Subcutaneous adipose tissue (tissue), 4 donors: ENCODE measurements around the gene TMEM69. TPM values are rescaled to one million over a fixed set of nuclear protein-coding genes. Genes with fewer than 3 reads are reported as not detected.

Experiments used
- total RNA-seq, 4 donors: library from RNA; depleted of rRNA; stranded (reverse); fragments of >200 nt; gene quantifications; one replicate each; pipeline ENCODE4 v1.1.0, GENCODE V29; 2016
- TF ChIP-seq, protein P1 (sequence below): fragments of 450-650 bp; IDR thresholded peaks from one replicate; pipeline ENCODE4 v1.5.1; 2016; ENCODE audit warnings: low read depth, mild to moderate bottlenecking, control low read depth, antibody characterized with exemption, moderate library complexity

Gene TMEM69
- total RNA-seq, 4 donors from 2014 or later = 17.0 to 29.4 (median 18.4) TPM

- TF ChIP-seq, protein P1, sequence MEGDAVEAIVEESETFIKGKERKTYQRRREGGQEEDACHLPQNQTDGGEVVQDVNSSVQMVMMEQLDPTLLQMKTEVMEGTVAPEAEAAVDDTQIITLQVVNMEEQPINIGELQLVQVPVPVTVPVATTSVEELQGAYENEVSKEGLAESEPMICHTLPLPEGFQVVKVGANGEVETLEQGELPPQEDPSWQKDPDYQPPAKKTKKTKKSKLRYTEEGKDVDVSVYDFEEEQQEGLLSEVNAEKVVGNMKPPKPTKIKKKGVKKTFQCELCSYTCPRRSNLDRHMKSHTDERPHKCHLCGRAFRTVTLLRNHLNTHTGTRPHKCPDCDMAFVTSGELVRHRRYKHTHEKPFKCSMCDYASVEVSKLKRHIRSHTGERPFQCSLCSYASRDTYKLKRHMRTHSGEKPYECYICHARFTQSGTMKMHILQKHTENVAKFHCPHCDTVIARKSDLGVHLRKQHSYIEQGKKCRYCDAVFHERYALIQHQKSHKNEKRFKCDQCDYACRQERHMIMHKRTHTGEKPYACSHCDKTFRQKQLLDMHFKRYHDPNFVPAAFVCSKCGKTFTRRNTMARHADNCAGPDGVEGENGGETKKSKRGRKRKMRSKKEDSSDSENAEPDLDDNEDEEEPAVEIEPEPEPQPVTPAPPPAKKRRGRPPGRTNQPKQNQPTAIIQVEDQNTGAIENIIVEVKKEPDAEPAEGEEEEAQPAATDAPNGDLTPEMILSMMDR = no peak
These were observed 35.4 kb downstream of the TMEM69 start for GRCh38 chr1:45723248-45723930.

DNA sequence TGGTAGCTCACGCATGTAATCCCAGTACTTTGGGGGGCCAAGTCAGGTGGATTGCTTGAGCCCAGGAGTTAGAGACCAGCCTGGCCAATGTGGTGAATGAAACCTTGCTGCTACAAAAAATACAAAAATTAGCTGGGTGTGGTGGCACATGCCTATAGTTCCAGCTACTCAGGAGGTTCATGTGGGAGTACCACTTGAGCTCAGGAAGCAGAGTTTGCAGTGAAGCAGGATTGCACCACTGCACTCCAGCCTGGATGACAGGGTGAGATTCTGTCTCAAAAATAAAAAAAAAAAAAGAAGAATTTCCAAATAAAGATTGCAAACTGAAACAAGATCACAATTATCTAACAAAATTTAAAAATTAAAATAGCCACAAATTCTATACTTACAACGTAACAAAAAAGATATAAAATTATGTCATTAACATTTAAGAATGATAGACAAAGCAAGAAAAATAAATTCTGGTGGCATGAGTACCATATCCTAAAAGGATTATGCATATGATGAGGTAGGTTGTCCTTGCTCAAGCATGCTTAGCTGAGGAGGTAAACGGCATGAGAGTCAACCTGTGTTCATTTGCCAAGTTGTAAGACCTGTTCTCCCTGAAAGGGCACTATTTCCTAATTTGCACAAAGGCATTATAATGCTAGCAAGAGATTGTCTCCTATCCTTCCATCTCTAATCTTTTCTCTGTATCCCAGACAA, 42.2 kb downstream of the TMEM69 start:
- TF ChIP-seq, protein P1 = no peak

DNA sequence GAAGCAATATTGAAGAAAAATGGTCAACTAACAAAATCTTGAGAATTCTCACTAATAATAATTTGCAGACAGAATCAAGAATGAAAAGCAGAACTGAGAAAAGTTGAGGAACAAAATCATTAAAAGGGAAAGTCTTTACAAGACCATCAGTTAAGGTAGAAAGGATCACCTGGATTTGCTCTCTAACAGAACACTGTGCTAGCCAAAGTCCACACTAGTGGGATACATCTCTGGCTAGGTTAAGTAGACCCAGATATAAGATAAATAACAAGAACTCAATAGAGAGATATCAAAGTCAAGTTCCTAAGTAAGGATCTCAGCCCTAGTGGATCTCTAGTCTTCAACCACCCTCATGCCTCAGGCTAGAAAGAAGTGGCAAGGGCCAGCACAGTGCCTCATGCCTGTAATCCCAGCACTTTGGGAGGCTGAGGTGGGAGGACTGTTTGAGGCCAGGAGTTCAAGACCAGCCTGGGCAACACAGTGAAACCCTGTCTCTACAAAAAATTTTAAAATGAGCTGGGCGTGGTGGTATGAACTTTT, 42.9 kb downstream of the TMEM69 start:
- TF ChIP-seq, protein P1 = no peak

GRCh38 chr1:45739137-45739536, 51.2 kb downstream of the TMEM69 start:
- TF ChIP-seq, protein P1 = no peak

Other genes starting within 250 kb of the TMEM69 start
- 10 to 100 TPM in 1 of 4 donors, 1 to 10 TPM in 3; 2.8 to 10.7 (median 6.5) TPM for gene TESK2, start 197.0 kb upstream of the TMEM69 start, total RNA-seq
- gene CCDC163, start 188.1 kb upstream of the TMEM69 start, total RNA-seq = under 1 TPM in 2 of 4 donors, not detected in 2; 0.49 to 0.68 TPM
- 1 to 10 TPM in 3 of 4 donors, under 1 TPM in 1; 0.88 to 4.2 (median 2.8) TPM for gene MMACHC, start 187.9 kb upstream of the TMEM69 start, total RNA-seq
- 100 to 1,000 TPM; 159 to 328 (median 216) TPM for gene PRDX1, start 166.3 kb upstream of the TMEM69 start, total RNA-seq
- gene AKR1A1, start 137.4 kb upstream of the TMEM69 start, total RNA-seq = 10 to 100 TPM; 57.8 to 91.3 (median 82.1) TPM
- 100 to 1,000 TPM in 1 of 4 donors, 10 to 100 TPM in 3; 43.0 to 106 (median 79.2) TPM for gene NASP, start 104.1 kb upstream of the TMEM69 start, total RNA-seq
- gene CCDC17, start 64.1 kb upstream of the TMEM69 start, total RNA-seq = 1 to 10 TPM in 3 of 4 donors, not detected in 1; 1.0 to 4.1 (median 1.3) TPM
- 100 to 1,000 TPM in 3 of 4 donors, 10 to 100 TPM in 1; 85.3 to 124 (median 109) TPM for gene GPBP1L1, start 1.6 kb upstream of the TMEM69 start, total RNA-seq
- 10 to 100 TPM in 2 of 4 donors, 1 to 10 TPM in 2; 7.3 to 11.4 (median 10.1) TPM for gene IPP, start 62.5 kb downstream of the TMEM69 start, total RNA-seq
- gene MAST2, start 115.4 kb downstream of the TMEM69 start, total RNA-seq = 10 to 100 TPM; 13.4 to 23.3 (median 18.2) TPM